ENCODE results near the gene WBP2NL. TPM values are rescaled to one million over a fixed set of nuclear protein-coding genes. Genes with fewer than 3 reads are reported as not detected.

The WBP2NL gene
- total RNA-seq, 2 experiments from 2014 or later = 1.5 to 1.6 TPM

Other genes with a start within 250 kb of the WBP2NL start
- gene CCDC134, start 198.1 kb upstream of the WBP2NL start, total RNA-seq = 10 to 100 TPM; 21.0 to 21.6 TPM
- 10 to 100 TPM; 92.4 to 95.7 TPM for gene SREBF2, start 165.7 kb upstream of the WBP2NL start, total RNA-seq
- not detected for gene SHISA8, start 83.7 kb upstream of the WBP2NL start, total RNA-seq
- gene TNFRSF13C, start 72.0 kb upstream of the WBP2NL start, total RNA-seq = 1 to 10 TPM; 1.3 to 1.7 TPM
- 10 to 100 TPM; 76.6 to 92.0 TPM for gene CENPM, start 51.6 kb upstream of the WBP2NL start, total RNA-seq
- gene SEPTIN3, start 29.3 kb upstream of the WBP2NL start, total RNA-seq = 1 to 10 TPM; 1.4 to 1.6 TPM
- 10 to 100 TPM; 22.4 to 23.0 TPM for gene NAGA, start 72.0 kb downstream of the WBP2NL start, total RNA-seq
- gene PHETA2, start 75.5 kb downstream of the WBP2NL start, total RNA-seq = 1 to 10 TPM; 1.8 to 2.6 TPM
- 10 to 100 TPM; 62.4 to 95.6 TPM for gene SMDT1, start 80.9 kb downstream of the WBP2NL start, total RNA-seq
- 10 to 100 TPM; 85.9 to 89.8 TPM for gene NDUFA6, start 92.0 kb downstream of the WBP2NL start, total RNA-seq
- 1 to 10 TPM; 5.0 to 6.6 TPM for gene CYP2D6, start 132.0 kb downstream of the WBP2NL start, total RNA-seq